Measurements from ENCODE around the gene E2F6. TPM values are rescaled to one million over a fixed set of nuclear protein-coding genes. Genes with fewer than 3 reads are reported as not detected.

The E2F6 gene
- total and polyA plus RNA-seq, 2 experiments from 2014 or later: 13.8 to 23.1 TPM

DNA sequence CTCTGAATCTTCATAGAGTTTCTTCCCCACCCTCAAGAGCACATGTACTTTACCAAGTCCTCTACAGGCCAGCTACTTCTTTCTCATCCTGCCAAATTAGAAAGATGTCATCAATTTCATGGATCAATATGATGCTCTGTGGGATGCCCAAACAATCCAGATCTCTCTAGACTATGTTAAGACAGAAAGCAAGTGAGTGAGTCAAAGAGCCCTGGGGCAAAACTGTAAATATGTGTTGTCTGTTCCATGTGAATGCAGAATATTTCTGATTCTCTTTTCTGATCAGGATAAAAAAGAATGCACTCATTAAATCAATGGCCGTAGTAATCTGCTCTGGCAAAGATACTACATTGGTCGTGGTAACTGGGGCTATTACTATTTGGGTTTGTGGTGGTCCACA is 68.4 kb downstream of the E2F6 start:
- H2AFZ ChIP-seq: no peak overlapping the region
- no peak overlapping the region for H3K27ac ChIP-seq
- no peaks in the 10 kb centered on the region for H3K27me3 ChIP-seq
- H3K36me3 ChIP-seq (replicated peaks; ENCODE audit: insufficient read depth, low read depth): no peaks in the 10 kb centered on the region
- no peaks in the 10 kb centered on the region for H3K9me2 ChIP-seq (replicated peaks; ENCODE audit: insufficient read depth)
- H3K4me3 ChIP-seq: no peak overlapping the region
- WGBS (ENCODE audit: low lambda C conversion rate, missing lambda C conversion rate): 87% methylated on average over 2 of the region's 2 CpGs
- no peak overlapping the region for H3K4me2 ChIP-seq
- TF ChIP-seq, protein P1, sequence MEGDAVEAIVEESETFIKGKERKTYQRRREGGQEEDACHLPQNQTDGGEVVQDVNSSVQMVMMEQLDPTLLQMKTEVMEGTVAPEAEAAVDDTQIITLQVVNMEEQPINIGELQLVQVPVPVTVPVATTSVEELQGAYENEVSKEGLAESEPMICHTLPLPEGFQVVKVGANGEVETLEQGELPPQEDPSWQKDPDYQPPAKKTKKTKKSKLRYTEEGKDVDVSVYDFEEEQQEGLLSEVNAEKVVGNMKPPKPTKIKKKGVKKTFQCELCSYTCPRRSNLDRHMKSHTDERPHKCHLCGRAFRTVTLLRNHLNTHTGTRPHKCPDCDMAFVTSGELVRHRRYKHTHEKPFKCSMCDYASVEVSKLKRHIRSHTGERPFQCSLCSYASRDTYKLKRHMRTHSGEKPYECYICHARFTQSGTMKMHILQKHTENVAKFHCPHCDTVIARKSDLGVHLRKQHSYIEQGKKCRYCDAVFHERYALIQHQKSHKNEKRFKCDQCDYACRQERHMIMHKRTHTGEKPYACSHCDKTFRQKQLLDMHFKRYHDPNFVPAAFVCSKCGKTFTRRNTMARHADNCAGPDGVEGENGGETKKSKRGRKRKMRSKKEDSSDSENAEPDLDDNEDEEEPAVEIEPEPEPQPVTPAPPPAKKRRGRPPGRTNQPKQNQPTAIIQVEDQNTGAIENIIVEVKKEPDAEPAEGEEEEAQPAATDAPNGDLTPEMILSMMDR (IDR thresholded peaks at IDR 0.05; ENCODE audit: poor library complexity): no peak
- TF ChIP-seq EZH2 (IDR thresholded peaks at IDR 0.05; ENCODE audit: borderline replicate concordance) (no peak), EZH2phosphoT487 (IDR thresholded peaks at IDR 0.05; ENCODE audit: low read depth, severe bottlenecking, unreplicated experiment) (no peak)
- DNase-seq (ENCODE audit: low spot score): no peak
- no peaks in the 10 kb centered on the region for H3K9me3 ChIP-seq (ENCODE audit: low read depth)
- H3K4me1 ChIP-seq (ENCODE audit: insufficient read depth): no peaks in the 10 kb centered on the region
- H3K79me2 ChIP-seq: no peaks in the 10 kb centered on the region
- H4K20me1 ChIP-seq (ENCODE audit: insufficient read depth, poor library complexity, severe bottlenecking): no peaks in the 10 kb centered on the region

DNA sequence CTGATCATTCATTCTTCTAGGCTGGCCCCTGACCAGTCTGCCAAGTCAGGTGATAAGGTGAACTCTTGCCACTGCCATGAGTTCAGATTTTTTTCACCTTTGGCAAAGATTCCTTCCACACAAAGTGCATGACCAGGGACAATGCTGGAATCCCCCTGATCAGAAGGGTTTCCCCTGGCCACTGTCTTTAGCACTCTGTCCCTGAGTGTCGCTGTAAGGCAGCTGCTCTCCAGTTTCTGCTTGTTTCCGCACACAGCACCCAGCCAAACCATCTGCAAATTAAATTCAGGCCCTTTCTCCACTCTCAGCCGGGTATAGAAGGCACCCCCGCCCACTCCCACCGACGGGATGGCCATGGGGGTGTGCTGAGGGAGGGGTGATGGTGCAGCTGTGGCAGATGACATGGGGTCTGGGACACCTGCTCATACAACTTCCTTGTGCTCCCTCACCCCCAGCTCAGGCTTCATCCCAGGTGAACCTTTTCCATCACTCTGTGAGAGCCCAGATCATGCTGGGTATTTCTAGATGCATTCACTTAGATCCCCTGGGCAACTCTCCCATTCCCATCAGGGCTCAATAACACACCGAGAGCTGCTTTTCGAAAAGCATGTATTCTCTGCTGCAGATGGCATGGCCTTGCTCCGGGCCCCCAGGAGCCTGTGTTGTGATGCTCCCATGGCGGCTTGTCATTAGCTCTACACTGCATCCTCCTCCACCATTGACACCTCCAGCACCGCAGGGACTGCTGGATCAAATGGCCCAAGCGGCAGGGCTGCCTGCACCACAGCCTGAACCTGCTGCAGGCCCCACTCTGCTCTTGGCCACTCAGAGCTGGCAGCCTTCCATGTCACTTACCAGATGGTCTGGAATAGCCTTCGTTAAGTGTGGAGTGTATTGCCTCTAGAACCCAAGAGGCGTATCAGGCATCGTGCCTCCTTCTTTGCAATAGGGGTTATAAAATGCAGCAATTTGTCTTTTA is 69.2 kb downstream of the E2F6 start:
- no peak overlapping the region for H3K4me3 ChIP-seq
- no peaks in the 10 kb centered on the region for H4K20me1 ChIP-seq (ENCODE audit: insufficient read depth, poor library complexity, severe bottlenecking)
- H2AFZ ChIP-seq: no peak overlapping the region
- no peak overlapping the region for H3K27ac ChIP-seq
- TF ChIP-seq EZH2phosphoT487 (IDR thresholded peaks at IDR 0.05; ENCODE audit: low read depth, severe bottlenecking, unreplicated experiment): no peak
- TF ChIP-seq, protein P1 (IDR thresholded peaks at IDR 0.05; ENCODE audit: poor library complexity): no peak
- TF ChIP-seq EZH2 (IDR thresholded peaks at IDR 0.05; ENCODE audit: borderline replicate concordance): no peak
- H3K9me2 ChIP-seq (replicated peaks; ENCODE audit: insufficient read depth): no peaks in the 10 kb centered on the region
- no peaks in the 10 kb centered on the region for H3K9me3 ChIP-seq (ENCODE audit: low read depth)
- no peaks in the 10 kb centered on the region for H3K4me1 ChIP-seq (ENCODE audit: insufficient read depth)
- DNase-seq (ENCODE audit: low spot score): no peak
- no peaks in the 10 kb centered on the region for H3K27me3 ChIP-seq
- H3K4me2 ChIP-seq: no peak overlapping the region
- H3K79me2 ChIP-seq: no peaks in the 10 kb centered on the region
- H3K36me3 ChIP-seq (replicated peaks; ENCODE audit: insufficient read depth, low read depth): no peaks in the 10 kb centered on the region
- WGBS (ENCODE audit: low lambda C conversion rate, missing lambda C conversion rate): 87% methylated on average over 15 of the region's 15 CpGs

DNA sequence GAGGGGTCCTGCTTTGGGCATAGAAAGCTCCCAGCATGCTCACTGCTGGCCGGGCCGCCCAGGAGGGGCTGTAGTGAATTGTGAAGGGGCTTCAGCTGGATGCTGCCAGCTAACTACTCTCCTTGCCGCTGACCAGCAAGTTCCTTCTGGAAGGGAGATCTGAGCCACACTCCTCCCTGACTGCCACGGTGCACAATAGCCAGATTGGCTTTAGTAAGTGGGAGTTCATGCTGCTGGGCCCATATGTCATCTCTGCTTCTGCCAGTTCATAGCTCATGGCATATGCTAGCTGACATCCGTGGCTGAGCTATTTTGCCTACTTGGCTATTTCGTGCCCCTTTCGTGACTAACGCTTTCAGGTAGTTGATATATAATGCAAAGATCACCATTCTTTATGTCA is 69.9 kb downstream of the E2F6 start:
- Histone ChIP-seq H3K79me2 (no peaks in the 10 kb centered on the region), H3K4me2 (no peak overlapping the region), H3K27ac (no peak overlapping the region), H3K4me3 (no peak overlapping the region), H3K4me1 (ENCODE audit: insufficient read depth) (peaks cover 3% of the 10 kb centered on the region), H3K27me3 (no peaks in the 10 kb centered on the region), H4K20me1 (ENCODE audit: insufficient read depth, poor library complexity, severe bottlenecking) (no peaks in the 10 kb centered on the region), H3K9me3 (ENCODE audit: low read depth) (no peaks in the 10 kb centered on the region), H3K9me2 (replicated peaks; ENCODE audit: insufficient read depth) (no peaks in the 10 kb centered on the region), H2AFZ (no peak overlapping the region), H3K36me3 (replicated peaks; ENCODE audit: insufficient read depth, low read depth) (no peaks in the 10 kb centered on the region)
- DNase-seq (ENCODE audit: low spot score): no peak
- TF ChIP-seq EZH2phosphoT487 (IDR thresholded peaks at IDR 0.05; ENCODE audit: low read depth, severe bottlenecking, unreplicated experiment): no peak
- WGBS (ENCODE audit: low lambda C conversion rate, missing lambda C conversion rate): 95% methylated on average over 8 of the region's 8 CpGs

DNA sequence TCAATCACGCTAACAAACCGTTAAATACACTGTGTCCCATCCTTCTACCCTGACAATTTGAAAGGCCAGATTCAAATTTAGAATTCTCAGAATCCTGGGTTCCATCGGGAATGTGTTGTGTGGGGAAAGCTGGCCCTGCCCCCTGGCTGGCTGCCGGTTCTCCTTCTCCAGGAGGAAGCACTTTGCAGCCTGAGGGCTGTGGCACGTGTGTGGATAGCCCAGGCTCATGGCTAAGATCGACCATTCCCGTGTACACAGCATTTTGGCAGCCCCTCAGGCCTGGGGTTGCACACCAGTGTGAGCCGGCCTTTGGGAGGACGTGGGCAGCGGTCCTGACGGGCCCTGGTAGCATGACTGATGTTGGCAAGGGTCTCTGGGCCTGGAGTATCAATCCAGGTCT is 70.6 kb downstream of the E2F6 start:
- H3K36me3 ChIP-seq (replicated peaks; ENCODE audit: insufficient read depth, low read depth): no peaks in the 10 kb centered on the region
- no peaks in the 10 kb centered on the region for H3K27me3 ChIP-seq
- H3K27ac ChIP-seq: no peak overlapping the region
- no peaks in the 10 kb centered on the region for H3K9me2 ChIP-seq (replicated peaks; ENCODE audit: insufficient read depth)
- TF ChIP-seq, protein P1 (IDR thresholded peaks at IDR 0.05; ENCODE audit: poor library complexity): no peak
- TF ChIP-seq EZH2phosphoT487 (IDR thresholded peaks at IDR 0.05; ENCODE audit: low read depth, severe bottlenecking, unreplicated experiment): no peak
- TF ChIP-seq EZH2 (IDR thresholded peaks at IDR 0.05; ENCODE audit: borderline replicate concordance): no peak
- H3K4me2 ChIP-seq: no peak overlapping the region
- no peak overlapping the region for H3K4me3 ChIP-seq
- no peaks in the 10 kb centered on the region for H3K79me2 ChIP-seq
- peaks cover 3% of the 10 kb centered on the region for H3K4me1 ChIP-seq (ENCODE audit: insufficient read depth)
- WGBS (ENCODE audit: low lambda C conversion rate, missing lambda C conversion rate): 70% methylated on average over 11 of the region's 11 CpGs
- no peaks in the 10 kb centered on the region for H3K9me3 ChIP-seq (ENCODE audit: low read depth)
- no peak overlapping the region for H2AFZ ChIP-seq
- DNase-seq (ENCODE audit: low spot score): no peak
- H4K20me1 ChIP-seq (ENCODE audit: insufficient read depth, poor library complexity, severe bottlenecking): no peaks in the 10 kb centered on the region
